ENCODE measurements around the gene CDNF. TPM values are rescaled to one million over a fixed set of nuclear protein-coding genes. Genes with fewer than 3 reads are reported as not detected.
"Not testable (repeated sequence)": the region's sequence is repeated elsewhere in the genome, so short reads cannot be mapped to it uniquely, and the experiment has no call there.

The CDNF gene
- total RNA-seq, 1 donor from 2014 or later, result 0.79 TPM

- DNase-seq (ENCODE audit: low read depth) (peak; percentile 32), FAIRE-seq (no peak)
Observed at GRCh38 chr10:14822879-14823755, 14.7 kb downstream of the CDNF start.

DNA sequence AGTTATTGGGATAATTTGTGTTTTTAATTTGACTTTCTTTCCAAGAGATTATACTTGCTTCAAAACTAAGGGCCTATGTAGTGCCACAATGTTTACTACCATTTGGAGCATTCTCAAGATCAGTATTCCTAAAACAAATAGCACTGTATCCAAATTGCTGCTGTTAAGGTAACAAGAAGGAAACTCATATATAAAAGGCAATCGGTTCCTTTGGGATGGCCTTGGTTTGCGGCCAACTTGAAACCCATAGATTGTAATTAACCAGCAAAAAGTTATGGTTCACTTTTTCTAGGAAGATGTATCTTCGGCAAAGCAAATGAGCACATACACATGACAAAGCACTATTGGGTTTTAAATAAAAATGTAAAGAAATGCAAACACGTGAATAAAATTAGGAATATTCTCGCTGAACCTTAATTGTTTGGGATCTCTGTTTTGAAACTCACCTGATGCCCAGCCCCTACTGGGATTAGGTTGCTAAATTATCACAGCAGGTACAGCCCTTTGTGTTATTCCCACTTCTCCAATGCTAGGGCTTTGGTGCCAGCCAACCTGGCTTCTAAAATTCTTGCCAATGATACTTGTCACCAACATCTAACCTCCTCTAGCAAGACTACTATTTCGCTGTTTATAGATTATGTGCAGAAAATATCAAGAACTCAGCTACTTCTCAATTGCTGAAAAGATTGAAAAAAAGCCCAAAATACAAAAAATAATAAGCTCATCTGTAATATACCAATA, 16.0 kb downstream of the CDNF start:
- FAIRE-seq, result no peak
- no peak for DNase-seq (ENCODE audit: low read depth)

More at GRCh38 chr10:14822879-14823755, 14.7 kb downstream of the CDNF start:
- TF ChIP-seq, protein P1, sequence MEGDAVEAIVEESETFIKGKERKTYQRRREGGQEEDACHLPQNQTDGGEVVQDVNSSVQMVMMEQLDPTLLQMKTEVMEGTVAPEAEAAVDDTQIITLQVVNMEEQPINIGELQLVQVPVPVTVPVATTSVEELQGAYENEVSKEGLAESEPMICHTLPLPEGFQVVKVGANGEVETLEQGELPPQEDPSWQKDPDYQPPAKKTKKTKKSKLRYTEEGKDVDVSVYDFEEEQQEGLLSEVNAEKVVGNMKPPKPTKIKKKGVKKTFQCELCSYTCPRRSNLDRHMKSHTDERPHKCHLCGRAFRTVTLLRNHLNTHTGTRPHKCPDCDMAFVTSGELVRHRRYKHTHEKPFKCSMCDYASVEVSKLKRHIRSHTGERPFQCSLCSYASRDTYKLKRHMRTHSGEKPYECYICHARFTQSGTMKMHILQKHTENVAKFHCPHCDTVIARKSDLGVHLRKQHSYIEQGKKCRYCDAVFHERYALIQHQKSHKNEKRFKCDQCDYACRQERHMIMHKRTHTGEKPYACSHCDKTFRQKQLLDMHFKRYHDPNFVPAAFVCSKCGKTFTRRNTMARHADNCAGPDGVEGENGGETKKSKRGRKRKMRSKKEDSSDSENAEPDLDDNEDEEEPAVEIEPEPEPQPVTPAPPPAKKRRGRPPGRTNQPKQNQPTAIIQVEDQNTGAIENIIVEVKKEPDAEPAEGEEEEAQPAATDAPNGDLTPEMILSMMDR (IDR thresholded peaks at IDR 0.05; ENCODE audit: insufficient read depth, low read length, severe bottlenecking), result peak; percentile 48
- Histone ChIP-seq H3K36me3 (ENCODE audit: control insufficient read depth, insufficient read depth, low read length) (no peaks in the 10 kb centered on the region), H3K27me3 (ENCODE audit: control insufficient read depth, insufficient read depth, low read length) (no peaks in the 10 kb centered on the region), H3K4me3 (ENCODE audit: low read depth, low read length) (no peak overlapping the region)

DNA sequence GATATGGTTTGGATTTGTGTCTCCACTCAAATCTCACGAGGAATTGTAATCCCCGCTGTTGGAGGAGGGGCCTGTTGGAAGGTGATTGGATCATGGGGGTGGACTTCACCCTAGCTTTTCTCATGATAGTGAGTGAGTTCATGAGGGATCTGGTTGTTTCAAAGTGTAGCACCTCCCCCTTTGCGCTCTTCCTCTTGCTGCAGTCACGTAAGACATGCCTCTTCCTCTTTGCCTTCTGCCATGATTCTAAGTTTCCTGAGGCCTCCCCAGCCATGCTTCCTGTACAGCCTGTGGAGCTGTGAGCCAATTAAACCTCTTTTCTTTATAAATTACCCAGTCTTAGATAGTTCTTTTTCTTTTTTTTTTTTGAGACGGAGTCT, 17.1 kb downstream of the CDNF start:
- TF ChIP-seq, protein P1 (IDR thresholded peaks at IDR 0.05; ENCODE audit: insufficient read depth, low read length, severe bottlenecking), result no peak
- DNase-seq (ENCODE audit: low read depth) (no peak), FAIRE-seq (no peak)
- H3K27me3 ChIP-seq (ENCODE audit: control insufficient read depth, insufficient read depth, low read length), result no peaks in the 10 kb centered on the region
- H3K36me3 ChIP-seq (ENCODE audit: control insufficient read depth, insufficient read depth, low read length), result no peaks in the 10 kb centered on the region
- H3K4me3 ChIP-seq (ENCODE audit: low read depth, low read length), result no peak overlapping the region

More for the DNA sequence above, 16.0 kb downstream of the CDNF start:
- no peaks in the 10 kb centered on the region for H3K36me3 ChIP-seq (ENCODE audit: control insufficient read depth, insufficient read depth, low read length)
- no peaks in the 10 kb centered on the region for H3K27me3 ChIP-seq (ENCODE audit: control insufficient read depth, insufficient read depth, low read length)
- no peak overlapping the region for H3K4me3 ChIP-seq (ENCODE audit: low read depth, low read length)
- TF ChIP-seq, protein P1 (IDR thresholded peaks at IDR 0.05; ENCODE audit: insufficient read depth, low read length, severe bottlenecking), result no peak

DNA sequence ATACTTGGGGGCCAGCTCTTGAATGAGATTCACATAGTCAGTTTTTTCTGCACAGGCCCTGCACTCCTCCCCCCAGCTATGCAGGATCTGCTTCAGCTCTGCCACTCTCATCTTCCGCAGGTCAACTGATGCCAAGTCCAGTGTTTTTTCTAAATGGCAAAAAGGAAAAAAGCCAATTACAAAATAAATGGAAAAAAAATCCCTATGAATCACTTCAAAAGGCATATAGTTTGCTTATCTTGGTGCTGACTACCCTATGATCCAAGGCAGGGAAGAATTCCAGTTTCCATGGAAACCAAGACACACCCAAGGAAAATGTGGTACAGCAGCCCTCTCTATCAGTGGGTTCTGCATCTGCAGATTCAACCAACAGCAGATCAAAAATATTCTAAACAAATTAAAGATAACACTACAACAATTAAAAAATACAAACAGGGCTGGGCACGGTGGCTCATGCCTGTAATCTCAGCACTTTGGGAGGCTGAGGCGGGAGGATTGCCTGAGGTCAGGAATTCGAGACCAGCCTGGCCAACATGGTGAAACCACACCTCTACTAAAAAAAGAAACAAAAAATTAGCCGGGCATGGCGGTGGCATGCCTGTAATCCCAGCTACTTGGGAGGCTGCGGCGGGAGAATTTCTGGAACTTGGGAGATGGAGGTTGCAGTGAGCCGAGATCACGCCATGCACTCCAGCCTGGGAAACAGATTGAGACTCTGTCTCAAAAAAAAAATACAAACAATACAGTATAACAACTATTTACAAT, 17.6 kb downstream of the CDNF start:
- H3K27me3 ChIP-seq (ENCODE audit: control insufficient read depth, insufficient read depth, low read length), result no peaks in the 10 kb centered on the region
- DNase-seq (ENCODE audit: low read depth) (peak; percentile 61), FAIRE-seq (no peak)
- H3K4me3 ChIP-seq (ENCODE audit: low read depth, low read length), result no peak overlapping the region
- TF ChIP-seq, protein P1 (IDR thresholded peaks at IDR 0.05; ENCODE audit: insufficient read depth, low read length, severe bottlenecking), result no peak
- no peaks in the 10 kb centered on the region for H3K36me3 ChIP-seq (ENCODE audit: control insufficient read depth, insufficient read depth, low read length)

GRCh38 chr10:14816717-14817116, 21.1 kb downstream of the CDNF start:
- not testable (repeated sequence) for H3K36me3 ChIP-seq (ENCODE audit: control insufficient read depth, insufficient read depth, low read length); H3K27me3 ChIP-seq (ENCODE audit: control insufficient read depth, insufficient read depth, low read length); FAIRE-seq; H3K4me3 ChIP-seq (ENCODE audit: low read depth, low read length); DNase-seq (ENCODE audit: low read depth)

DNA sequence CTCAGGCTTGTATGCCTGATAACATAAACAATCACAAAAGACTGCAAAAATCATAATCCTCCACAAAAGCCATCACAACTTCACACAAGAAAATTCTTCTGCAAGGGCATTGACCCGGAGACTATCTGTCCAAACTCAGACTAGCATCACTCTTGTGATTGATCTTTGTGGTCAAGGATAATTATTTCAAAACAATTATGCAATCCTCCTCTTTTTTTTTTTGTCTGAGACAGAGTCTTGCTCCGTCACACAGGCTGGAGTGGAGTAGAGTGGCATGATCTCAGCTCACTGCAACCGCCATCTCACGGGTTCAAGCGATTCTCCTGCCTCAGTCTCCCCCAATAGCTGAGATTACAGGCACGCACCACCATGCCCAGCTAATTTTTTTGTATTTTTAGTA, 22.2 kb downstream of the CDNF start:
- FAIRE-seq (no peak), DNase-seq (ENCODE audit: low read depth) (no peak)
- TF ChIP-seq, protein P1 (IDR thresholded peaks at IDR 0.05; ENCODE audit: insufficient read depth, low read length, severe bottlenecking), result no peak
- no peaks in the 10 kb centered on the region for H3K27me3 ChIP-seq (ENCODE audit: control insufficient read depth, insufficient read depth, low read length)
- no peaks in the 10 kb centered on the region for H3K36me3 ChIP-seq (ENCODE audit: control insufficient read depth, insufficient read depth, low read length)
- no peak overlapping the region for H3K4me3 ChIP-seq (ENCODE audit: low read depth, low read length)
